HG03060 (cell line): ENCODE results near the gene TPX2.

Source experiments
- ATAC-seq: cut with Tn5 transposase; IDR thresholded peaks from one replicate; pipeline ENCODE4 v1.9.1; 2021; ENCODE audit warnings: low read depth, moderate number of reproducible peaks; ENCODE audit not compliant: unreplicated experiment

The TPX2 gene

GRCh38 chr20:31706607-31707257 lies 32.4 kb upstream of the TPX2 start:
- no peak for ATAC-seq

GRCh38 chr20:31707258-31707615 lies 31.9 kb upstream of the TPX2 start:
- no peak for ATAC-seq

- no peak for ATAC-seq
Measured at GRCh38 chr20:31707994-31708735, 30.9 kb upstream of the TPX2 start.

- ATAC-seq: no peak
Measured at GRCh38 chr20:31708736-31709534, 30.2 kb upstream of the TPX2 start.

GRCh38 chr20:31709939-31710338 lies 29.2 kb upstream of the TPX2 start:
- ATAC-seq: no peak

- ATAC-seq: no peak
Measured at GRCh38 chr20:31710423-31711108, 28.5 kb upstream of the TPX2 start.

GRCh38 chr20:31711179-31712111 lies 27.6 kb upstream of the TPX2 start:
- ATAC-seq: no peak

- no peak for ATAC-seq
Measured at GRCh38 chr20:31712112-31712553, 27.0 kb upstream of the TPX2 start.

- ATAC-seq: no peak
Measured at GRCh38 chr20:31712564-31713311, 26.4 kb upstream of the TPX2 start.

GRCh38 chr20:31713312-31714273 lies 25.5 kb upstream of the TPX2 start:
- ATAC-seq: no peak

GRCh38 chr20:31715766-31716165 lies 23.3 kb upstream of the TPX2 start:
- no peak for ATAC-seq

- ATAC-seq: no peak
Measured at GRCh38 chr20:31716351-31716750, 22.7 kb upstream of the TPX2 start.

GRCh38 chr20:31716818-31717477 lies 22.1 kb upstream of the TPX2 start:
- ATAC-seq: no peak

- ATAC-seq: peak; percentile 32
Measured at GRCh38 chr20:31717478-31718201, 21.4 kb upstream of the TPX2 start.

GRCh38 chr20:31718952-31719643 lies 20.0 kb upstream of the TPX2 start:
- ATAC-seq: no peak
